ENCODE measurements around the gene PITPNB. TPM values are rescaled to one million over a fixed set of nuclear protein-coding genes. Genes with fewer than 3 reads are reported as not detected.

The PITPNB gene
- total RNA-seq, 1 donor, result 36.1 TPM

- H3K9me3 ChIP-seq (ENCODE audit: low read depth, low read length), result no peaks in the 10 kb centered on the region
- H3K4me3 ChIP-seq (ENCODE audit: low read length), result no peak overlapping the region
- H3K27me3 ChIP-seq (ENCODE audit: insufficient read depth, low read length), result no peaks in the 10 kb centered on the region
- no peaks in the 10 kb centered on the region for H3K4me1 ChIP-seq (ENCODE audit: insufficient read depth, low read length)
Measured at GRCh38 chr22:27878541-27878940, 40.5 kb downstream of the PITPNB start.

- H3K9me3 ChIP-seq (ENCODE audit: low read depth, low read length), result no peaks in the 10 kb centered on the region
- no peak overlapping the region for H3K4me3 ChIP-seq (ENCODE audit: low read length)
- H3K4me1 ChIP-seq (ENCODE audit: insufficient read depth, low read length), result no peaks in the 10 kb centered on the region
- H3K27me3 ChIP-seq (ENCODE audit: insufficient read depth, low read length), result no peaks in the 10 kb centered on the region
Measured at GRCh38 chr22:27877501-27877900, 41.6 kb downstream of the PITPNB start.

GRCh38 chr22:27876684-27877083, 42.4 kb downstream of the PITPNB start:
- H3K4me3 ChIP-seq (ENCODE audit: low read length), result no peak overlapping the region
- H3K9me3 ChIP-seq (ENCODE audit: low read depth, low read length), result no peaks in the 10 kb centered on the region
- H3K4me1 ChIP-seq (ENCODE audit: insufficient read depth, low read length), result no peaks in the 10 kb centered on the region
- no peaks in the 10 kb centered on the region for H3K27me3 ChIP-seq (ENCODE audit: insufficient read depth, low read length)

GRCh38 chr22:27875951-27876350, 43.1 kb downstream of the PITPNB start:
- H3K4me1 ChIP-seq (ENCODE audit: insufficient read depth, low read length), result no peaks in the 10 kb centered on the region
- H3K9me3 ChIP-seq (ENCODE audit: low read depth, low read length), result no peaks in the 10 kb centered on the region
- H3K4me3 ChIP-seq (ENCODE audit: low read length), result no peak overlapping the region
- H3K27me3 ChIP-seq (ENCODE audit: insufficient read depth, low read length), result no peaks in the 10 kb centered on the region

GRCh38 chr22:27874764-27875163, 44.3 kb downstream of the PITPNB start:
- Histone ChIP-seq H3K4me3 (ENCODE audit: low read length) (no peak overlapping the region), H3K9me3 (ENCODE audit: low read depth, low read length) (no peaks in the 10 kb centered on the region), H3K4me1 (ENCODE audit: insufficient read depth, low read length) (no peaks in the 10 kb centered on the region), H3K27me3 (ENCODE audit: insufficient read depth, low read length) (no peaks in the 10 kb centered on the region)

- Histone ChIP-seq H3K27me3 (ENCODE audit: insufficient read depth, low read length) (no peaks in the 10 kb centered on the region), H3K4me1 (ENCODE audit: insufficient read depth, low read length) (no peaks in the 10 kb centered on the region), H3K9me3 (ENCODE audit: low read depth, low read length) (no peaks in the 10 kb centered on the region), H3K4me3 (ENCODE audit: low read length) (no peak overlapping the region)
Measured at GRCh38 chr22:27874185-27874584, 44.9 kb downstream of the PITPNB start.

GRCh38 chr22:27873472-27873871, 45.6 kb downstream of the PITPNB start:
- no peaks in the 10 kb centered on the region for H3K4me1 ChIP-seq (ENCODE audit: insufficient read depth, low read length)
- H3K9me3 ChIP-seq (ENCODE audit: low read depth, low read length), result no peaks in the 10 kb centered on the region
- no peak overlapping the region for H3K4me3 ChIP-seq (ENCODE audit: low read length)
- H3K27me3 ChIP-seq (ENCODE audit: insufficient read depth, low read length), result no peaks in the 10 kb centered on the region

GRCh38 chr22:27872488-27872887, 46.6 kb downstream of the PITPNB start:
- H3K27me3 ChIP-seq (ENCODE audit: insufficient read depth, low read length), result no peaks in the 10 kb centered on the region
- H3K9me3 ChIP-seq (ENCODE audit: low read depth, low read length), result no peaks in the 10 kb centered on the region

GRCh38 chr22:27871306-27872014, 47.6 kb downstream of the PITPNB start:
- H3K27me3 ChIP-seq (ENCODE audit: insufficient read depth, low read length), result no peaks in the 10 kb centered on the region
- H3K4me1 ChIP-seq (ENCODE audit: insufficient read depth, low read length), result no peaks in the 10 kb centered on the region
- no peak overlapping the region for H3K4me3 ChIP-seq (ENCODE audit: low read length)
- H3K9me3 ChIP-seq (ENCODE audit: low read depth, low read length), result no peaks in the 10 kb centered on the region

More at GRCh38 chr22:27872488-27872887, 46.6 kb downstream of the PITPNB start:
- H3K4me1 ChIP-seq (ENCODE audit: insufficient read depth, low read length), result no peaks in the 10 kb centered on the region
- no peak overlapping the region for H3K4me3 ChIP-seq (ENCODE audit: low read length)

GRCh38 chr22:27870234-27871191, 48.5 kb downstream of the PITPNB start:
- Histone ChIP-seq H3K9me3 (ENCODE audit: low read depth, low read length) (no peaks in the 10 kb centered on the region), H3K27me3 (ENCODE audit: insufficient read depth, low read length) (no peaks in the 10 kb centered on the region), H3K4me3 (ENCODE audit: low read length) (no peak overlapping the region), H3K4me1 (ENCODE audit: insufficient read depth, low read length) (no peaks in the 10 kb centered on the region)

GRCh38 chr22:27868732-27869282, 50.2 kb downstream of the PITPNB start:
- Histone ChIP-seq H3K27me3 (ENCODE audit: insufficient read depth, low read length) (no peaks in the 10 kb centered on the region), H3K4me1 (ENCODE audit: insufficient read depth, low read length) (no peaks in the 10 kb centered on the region), H3K9me3 (ENCODE audit: low read depth, low read length) (no peaks in the 10 kb centered on the region), H3K4me3 (ENCODE audit: low read length) (no peak overlapping the region)

- no peaks in the 10 kb centered on the region for H3K9me3 ChIP-seq (ENCODE audit: low read depth, low read length)
- no peaks in the 10 kb centered on the region for H3K4me1 ChIP-seq (ENCODE audit: insufficient read depth, low read length)
- no peaks in the 10 kb centered on the region for H3K27me3 ChIP-seq (ENCODE audit: insufficient read depth, low read length)
- no peak overlapping the region for H3K4me3 ChIP-seq (ENCODE audit: low read length)
Measured at GRCh38 chr22:27867953-27868731, 50.9 kb downstream of the PITPNB start.

GRCh38 chr22:27867085-27867952, 51.7 kb downstream of the PITPNB start:
- H3K9me3 ChIP-seq (ENCODE audit: low read depth, low read length), result no peaks in the 10 kb centered on the region
- H3K4me1 ChIP-seq (ENCODE audit: insufficient read depth, low read length), result no peaks in the 10 kb centered on the region
- H3K27me3 ChIP-seq (ENCODE audit: insufficient read depth, low read length), result no peaks in the 10 kb centered on the region
- H3K4me3 ChIP-seq (ENCODE audit: low read length), result no peak overlapping the region
